Right ventricle myocardium superior (tissue), 1 donor: ENCODE measurements around the gene PHLPP1. TPM values are rescaled to one million over a fixed set of nuclear protein-coding genes. Genes with fewer than 3 reads are reported as not detected.

ENCODE experiments used
- ATAC-seq: fragments of 200-7000 bp; cut with Tn5 transposase; one replicate; pipeline ENCODE4 v1.9.1; 2020; ENCODE audit warnings: mild to moderate bottlenecking; ENCODE audit not compliant: poor library complexity
- DNase-seq: peaks from one replicate; pipeline ENCODE4 v3.0.0-alpha.2; 2020
- intact Hi-C: fragments of 100-400 bp; cut with DNase I; formaldehyde crosslinking; loops from one replicate; pipeline ENCODE4 v1.11.2; 2022
- total RNA-seq: library from RNA; stranded (reverse); fragmentation: NEBNext Ultra II Directional; extraction: Animal tissue kit (Norgen Biotek cat#: 25700); gene quantifications from one replicate; pipeline ENCODE4 v1.2.1, GENCODE V29; 2021
- donor health status: DM: no; HTN: yes; CAD: no; lungs with severe emphysema.

PHLPP1 gene
- total RNA-seq, 1 donor from 2014 or later = 6.2 TPM

- intact Hi-C loops = no loop called here
- no peak for DNase-seq
- no peak for ATAC-seq
Measured at GRCh38 chr18:62998443-62998842, 283.1 kb downstream of the PHLPP1 start.

GRCh38 chr18:62999392-62999791 lies 284.1 kb downstream of the PHLPP1 start:
- intact Hi-C loops = no loop called here
- DNase-seq = peak; percentile 76
- ATAC-seq = peak; percentile 89

DNA sequence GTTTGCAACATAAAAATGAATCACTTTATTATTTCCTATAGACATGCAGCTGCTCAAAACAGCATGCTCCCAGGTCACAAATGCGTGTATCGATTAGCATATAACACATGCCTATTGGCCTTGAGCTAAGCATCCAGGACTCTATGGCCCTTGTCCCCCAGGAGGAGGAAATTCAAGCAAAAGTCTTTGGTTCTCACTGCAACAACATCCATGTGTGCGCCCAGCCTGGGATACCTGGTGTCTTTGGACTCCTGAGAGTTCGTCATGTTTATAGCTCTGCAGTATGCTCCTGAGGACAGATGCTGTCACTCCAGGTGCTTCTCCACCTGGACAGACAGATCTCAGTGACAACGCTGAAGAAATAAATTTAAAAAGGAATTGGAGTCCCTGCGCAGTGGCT lies 284.6 kb downstream of the PHLPP1 start:
- no peak for DNase-seq
- intact Hi-C loops = no loop called here
- no peak for ATAC-seq

- DNase-seq (no peak), ATAC-seq (no peak)
- intact Hi-C loops = no loop called here
Measured at GRCh38 chr18:63000839-63001238, 285.5 kb downstream of the PHLPP1 start.

GRCh38 chr18:63001861-63002260 lies 286.5 kb downstream of the PHLPP1 start:
- DNase-seq (no peak), ATAC-seq (no peak)
- intact Hi-C loops = no loop called here

DNA sequence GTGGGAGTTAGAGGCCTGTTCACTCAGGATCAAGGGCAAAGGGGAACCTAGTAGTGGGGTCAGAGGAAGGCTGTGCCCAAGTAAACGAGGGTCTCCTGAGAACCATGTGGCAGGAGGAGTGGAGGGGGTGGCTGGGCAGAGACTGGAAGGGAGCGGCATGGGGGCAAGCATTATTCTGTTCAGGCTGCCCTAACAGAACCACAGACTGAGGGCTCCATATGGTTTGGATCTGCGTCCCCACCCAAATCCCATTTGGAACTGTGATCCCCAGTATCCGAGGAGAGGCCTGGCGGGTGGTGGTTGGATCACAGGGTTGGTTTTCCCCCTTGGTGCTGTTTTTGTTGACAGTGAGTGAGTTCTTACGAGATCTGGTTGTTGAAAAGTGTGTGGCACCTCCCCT lies 287.0 kb downstream of the PHLPP1 start:
- intact Hi-C loops = no loop called here
- DNase-seq (no peak), ATAC-seq (no peak)

DNA sequence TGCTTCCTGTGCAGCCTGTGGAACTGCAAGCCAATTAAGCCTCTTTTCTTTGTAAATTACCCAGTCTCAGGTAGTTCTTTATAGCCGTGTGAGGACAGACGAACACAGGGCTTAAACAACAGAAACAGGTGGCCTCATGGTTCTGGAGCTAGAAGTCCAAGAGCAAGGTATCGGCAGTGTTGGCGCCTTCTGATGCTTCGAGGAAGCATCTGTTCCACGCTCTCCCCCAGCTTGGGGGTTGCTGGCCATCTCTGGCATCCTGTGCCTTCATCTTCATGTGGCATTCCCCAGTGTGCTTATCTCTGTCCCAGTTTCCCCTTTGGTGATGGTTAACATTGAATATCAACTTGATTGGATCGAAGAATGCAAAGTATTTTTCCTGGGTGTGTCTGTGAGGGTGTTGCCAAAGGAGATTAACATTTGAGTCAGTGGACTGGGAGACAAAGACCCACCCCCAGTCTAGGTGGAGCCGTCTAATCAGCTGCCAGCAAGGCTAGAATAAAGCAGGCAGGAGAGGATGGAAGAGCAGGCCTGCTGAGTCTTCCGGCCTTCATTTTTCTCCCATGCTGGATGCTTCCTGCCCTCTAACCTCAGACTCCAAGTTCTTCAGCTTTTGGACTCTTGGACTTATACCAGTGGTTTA lies 287.6 kb downstream of the PHLPP1 start:
- intact Hi-C loops = no loop called here

GRCh38 chr18:63003899-63004298 lies 288.6 kb downstream of the PHLPP1 start:
- ATAC-seq (no peak), DNase-seq (no peak)
- intact Hi-C loops = no loop called here

More for the DNA sequence above, 287.6 kb downstream of the PHLPP1 start:
- no peak for DNase-seq
- no peak for ATAC-seq

- ATAC-seq (no peak), DNase-seq (no peak)
- intact Hi-C loops = no loop called here
Measured at GRCh38 chr18:63004466-63005089, 289.2 kb downstream of the PHLPP1 start.

DNA sequence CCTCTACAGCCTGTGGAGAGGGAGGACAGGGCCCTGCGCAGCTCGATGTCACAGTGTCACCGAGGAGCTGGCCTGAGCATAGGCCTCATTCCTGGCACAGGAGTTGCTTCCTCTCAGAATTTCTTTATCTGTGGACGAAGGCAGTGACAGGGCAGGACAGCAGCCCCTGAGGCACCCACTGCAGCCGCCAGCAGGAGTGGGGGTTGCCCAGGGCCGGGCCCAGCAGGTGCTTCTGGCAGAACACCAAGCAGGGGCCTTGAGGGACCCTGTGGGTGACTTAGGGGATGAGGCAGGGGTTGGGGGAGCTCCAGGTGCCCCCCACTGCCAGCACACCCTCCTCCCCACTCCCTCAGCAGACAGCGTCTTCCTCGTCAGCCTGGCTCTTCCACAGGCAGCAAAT lies 290.0 kb downstream of the PHLPP1 start:
- DNase-seq (no peak), ATAC-seq (no peak)
- intact Hi-C loops = no loop called here

- DNase-seq (no peak), ATAC-seq (no peak)
- intact Hi-C loops = no loop called here
Measured at GRCh38 chr18:63007231-63007630, 291.9 kb downstream of the PHLPP1 start.

DNA sequence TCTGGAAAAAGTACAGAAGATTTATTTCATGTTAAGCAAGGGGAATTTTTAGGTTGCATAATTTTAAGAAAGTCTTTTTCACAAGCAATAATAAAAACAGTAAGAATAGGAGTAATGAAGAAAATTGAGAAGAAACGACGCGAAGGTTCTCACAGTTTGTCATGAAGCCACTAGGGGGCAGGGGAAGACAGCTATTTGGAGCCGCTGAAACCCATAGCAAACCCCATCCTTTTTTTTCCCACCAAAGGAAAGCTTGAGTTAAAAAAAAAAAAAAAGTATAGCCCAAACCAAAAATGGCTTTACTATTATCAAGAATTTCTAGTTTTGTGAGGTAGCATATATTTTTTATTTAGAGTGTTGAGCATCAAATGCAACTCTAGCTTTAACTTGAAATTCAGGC lies 300.9 kb downstream of the PHLPP1 start:
- ATAC-seq = peak; percentile 78
- intact Hi-C loops = loop anchor here (2.0 kb wide), 1 partner anchor 305 kb away; no protein-coding TSS in a partner anchor
- DNase-seq = no peak

DNA sequence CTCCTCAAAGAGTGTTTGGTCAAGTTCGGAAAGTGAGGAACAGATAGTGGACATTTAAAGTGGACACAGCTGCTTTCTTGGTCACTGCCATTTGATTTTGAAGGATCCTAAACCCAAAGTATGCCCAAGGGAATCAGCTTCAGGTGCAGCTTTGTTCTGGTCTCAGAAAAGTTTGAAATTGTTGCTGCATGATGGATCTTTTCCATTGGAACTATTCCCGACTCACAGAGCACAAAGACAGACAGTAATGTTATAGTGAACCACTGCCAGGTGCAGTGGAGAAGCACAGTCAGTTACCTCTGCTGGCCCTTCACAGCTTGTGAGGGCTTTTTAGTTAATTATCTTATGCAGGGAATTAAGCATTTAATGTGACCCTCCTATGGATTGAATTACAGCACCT lies 301.7 kb downstream of the PHLPP1 start:
- DNase-seq = no peak
- intact Hi-C loops = loop anchor here (2.0 kb wide), 1 partner anchor 304 kb away; no protein-coding TSS in a partner anchor
- no peak for ATAC-seq

- DNase-seq (no peak), ATAC-seq (no peak)
- intact Hi-C loops = loop anchor here (2.0 kb wide), 1 partner anchor 303 kb away; no protein-coding TSS in a partner anchor
Measured at GRCh38 chr18:63017977-63018376, 302.6 kb downstream of the PHLPP1 start.

DNA sequence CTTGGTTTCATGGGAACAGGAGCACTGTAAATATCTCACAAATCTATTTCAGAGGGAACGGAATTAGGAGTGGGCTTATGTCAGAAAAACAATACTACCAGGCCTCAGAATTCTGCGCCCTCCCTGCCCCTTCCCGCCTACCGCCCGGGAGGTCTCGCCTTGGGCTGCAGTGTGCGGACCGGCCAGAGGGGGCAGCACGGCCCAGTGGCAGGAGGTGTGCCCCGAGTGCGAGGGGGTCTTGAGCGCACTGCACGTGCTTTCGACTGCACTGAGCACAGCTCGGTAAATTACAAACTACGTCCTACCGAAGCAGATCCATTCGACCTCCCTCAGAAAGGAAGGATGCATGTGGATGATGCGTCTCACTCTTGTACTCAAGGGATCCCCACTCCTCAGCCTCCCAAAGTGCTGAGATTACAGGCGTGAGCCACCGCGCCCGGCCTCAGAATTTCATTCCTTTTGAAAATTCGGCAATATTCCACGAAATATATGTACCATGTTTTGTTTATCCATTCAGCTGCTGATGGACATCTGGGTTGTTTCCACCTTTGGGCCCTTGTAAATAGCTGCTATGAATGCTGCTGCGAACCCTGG lies 307.2 kb downstream of the PHLPP1 start:
- no peak for DNase-seq
- peak; percentile 36 for ATAC-seq
- intact Hi-C loops = loop anchor here (5.0 kb wide), 1 partner anchor 120 kb away; no protein-coding TSS in a partner anchor

DNA sequence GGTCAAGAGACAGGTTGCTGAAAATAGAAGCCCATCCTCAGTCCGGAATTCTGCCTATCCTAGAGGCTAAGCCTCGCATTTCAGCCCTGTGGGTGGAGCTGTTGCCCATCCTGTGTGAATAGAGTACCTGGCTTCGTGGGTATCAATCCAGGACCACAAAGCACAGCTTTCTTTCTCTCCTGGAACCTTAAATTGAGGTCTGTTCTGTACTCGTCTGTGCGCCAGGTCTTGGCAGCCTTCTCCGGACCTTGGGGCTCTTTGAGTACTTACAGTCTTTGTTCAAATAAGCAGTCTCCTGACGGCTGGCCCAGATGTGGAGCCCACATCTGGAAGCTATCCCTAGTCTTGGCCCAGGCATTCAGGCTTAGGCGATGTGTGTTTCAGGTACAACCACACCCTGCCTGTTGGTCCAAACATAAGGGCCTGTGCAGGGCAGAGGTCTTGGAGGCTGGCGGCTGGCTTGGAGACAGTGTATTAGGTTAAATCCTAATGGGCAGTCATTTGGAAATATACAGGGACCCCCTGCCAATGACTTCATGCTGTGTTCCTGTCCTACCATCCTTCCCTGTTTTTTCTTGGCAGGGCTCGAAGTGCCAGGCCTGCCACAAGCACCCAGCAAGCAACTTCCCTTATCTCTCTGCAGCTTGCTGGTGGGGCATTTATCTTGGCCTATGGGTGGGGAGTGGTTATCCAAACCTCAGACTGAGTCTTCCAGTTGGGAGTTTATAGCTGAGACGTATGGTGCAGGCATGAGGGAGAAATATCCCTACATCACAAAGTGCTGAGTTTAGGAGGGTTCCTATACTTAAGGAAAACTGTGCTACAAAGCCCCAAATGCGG lies 310.1 kb downstream of the PHLPP1 start:
- ATAC-seq (peak; percentile 82), DNase-seq (no peak)
- intact Hi-C loops = no loop called here

DNA sequence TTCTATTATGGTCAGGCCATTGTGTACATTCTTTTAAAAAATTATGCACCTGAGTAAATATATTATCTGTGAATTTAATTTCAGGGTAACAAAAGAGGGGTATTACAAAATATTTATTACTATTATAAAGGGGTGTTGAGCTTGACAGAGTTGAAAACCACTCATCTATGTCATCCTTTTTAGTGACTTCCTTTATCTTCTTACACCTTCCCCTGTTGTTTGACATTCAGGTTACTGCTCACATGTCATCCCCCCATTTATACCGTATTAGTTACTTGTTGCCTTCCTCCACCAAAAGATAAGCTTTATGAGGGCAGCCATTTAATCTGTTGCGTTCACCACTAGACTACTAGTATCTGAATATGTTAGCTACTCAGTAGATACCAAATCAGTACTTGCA lies 313.0 kb downstream of the PHLPP1 start:
- intact Hi-C loops = no loop called here
- ATAC-seq (no peak), DNase-seq (no peak)
